GM20000 (cell line): ENCODE results near the gene SNAP25.

Experiments used
- DNase-seq: peaks from one replicate; pipeline ENCODE4 v3.0.0; 2012; ENCODE audit warnings: low spot score
- CTCF ChIP-seq: IDR thresholded peaks from 2 replicates; pipeline ENCODE4 v1.5.1; 2012; ENCODE audit warnings: mild to moderate bottlenecking, control low read depth; ENCODE audit errors: extremely low read depth, missing control alignments

SNAP25 gene

GRCh38 chr20:10249048-10249770 is 30.6 kb downstream of the SNAP25 start:
- DNase-seq = no peak
- TF ChIP-seq CTCF = no peak

- DNase-seq = no peak
- TF ChIP-seq CTCF = no peak
Observed at GRCh38 chr20:10249822-10250221, 31.2 kb downstream of the SNAP25 start.

GRCh38 chr20:10250902-10251301 is 32.3 kb downstream of the SNAP25 start:
- no peak for TF ChIP-seq CTCF
- no peak for DNase-seq

GRCh38 chr20:10253780-10254179 is 35.1 kb downstream of the SNAP25 start:
- DNase-seq = no peak
- TF ChIP-seq CTCF = no peak

GRCh38 chr20:10255846-10256245 is 37.2 kb downstream of the SNAP25 start:
- no peak for TF ChIP-seq CTCF
- no peak for DNase-seq

GRCh38 chr20:10259166-10259565 is 40.5 kb downstream of the SNAP25 start:
- DNase-seq = no peak
- no peak for TF ChIP-seq CTCF

GRCh38 chr20:10260316-10260715 is 41.7 kb downstream of the SNAP25 start:
- no peak for DNase-seq
- TF ChIP-seq CTCF = no peak
